ENCODE measurements around the gene FBN1.

Gene FBN1

DNA sequence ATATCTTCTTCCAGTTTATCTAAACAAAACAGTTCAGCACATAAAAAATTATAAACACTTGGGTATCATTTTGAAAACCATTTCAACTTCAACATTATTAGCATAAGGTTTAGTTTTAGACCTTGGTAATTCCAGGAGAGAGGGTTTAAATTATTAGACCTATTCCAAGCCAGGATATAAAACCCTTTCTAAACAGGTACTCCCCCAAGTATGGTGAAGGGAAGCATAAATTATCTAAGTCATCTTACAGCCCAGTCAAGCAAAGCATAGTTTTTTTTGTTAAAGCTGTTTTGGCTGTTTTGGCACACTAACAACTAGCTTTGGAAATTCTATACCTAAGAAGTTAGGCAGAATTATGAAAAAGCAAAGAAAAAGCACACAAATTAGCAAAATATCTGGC is 87.3 kb downstream of the FBN1 start (continued):
- TF ChIP-seq PPARA (CRISPR knock-in tag; IDR thresholded peaks at IDR 0.05; ENCODE audit: borderline replicate concordance) (no peak), SNAI2 (CRISPR knock-in tag; IDR thresholded peaks at IDR 0.05) (no peak)

DNA sequence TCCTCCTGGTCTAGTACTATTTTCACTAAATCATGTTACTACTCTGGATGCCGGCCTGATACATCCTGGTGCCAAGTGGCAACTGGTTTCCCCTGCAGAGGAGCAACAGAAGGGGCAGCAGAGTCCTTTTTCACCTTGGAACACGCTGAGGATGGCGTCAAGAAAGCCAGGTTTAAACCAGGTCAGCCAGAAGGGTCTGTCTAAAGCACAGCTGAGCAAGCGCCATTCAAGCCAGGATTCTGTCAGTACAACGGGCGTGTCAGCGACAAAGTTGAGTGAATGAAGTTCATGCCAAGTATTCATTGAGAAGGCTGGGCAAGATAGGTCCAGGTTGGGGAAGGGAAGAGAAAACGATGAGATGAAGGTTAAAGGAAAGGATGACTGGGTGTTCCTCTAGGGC is 88.2 kb downstream of the FBN1 start:
- no peak for TF ChIP-seq ZNF565 (CRISPR knock-in tag; conservative IDR thresholded peaks at IDR 0.05; ENCODE audit: low read depth)
- TF ChIP-seq, protein P1, sequence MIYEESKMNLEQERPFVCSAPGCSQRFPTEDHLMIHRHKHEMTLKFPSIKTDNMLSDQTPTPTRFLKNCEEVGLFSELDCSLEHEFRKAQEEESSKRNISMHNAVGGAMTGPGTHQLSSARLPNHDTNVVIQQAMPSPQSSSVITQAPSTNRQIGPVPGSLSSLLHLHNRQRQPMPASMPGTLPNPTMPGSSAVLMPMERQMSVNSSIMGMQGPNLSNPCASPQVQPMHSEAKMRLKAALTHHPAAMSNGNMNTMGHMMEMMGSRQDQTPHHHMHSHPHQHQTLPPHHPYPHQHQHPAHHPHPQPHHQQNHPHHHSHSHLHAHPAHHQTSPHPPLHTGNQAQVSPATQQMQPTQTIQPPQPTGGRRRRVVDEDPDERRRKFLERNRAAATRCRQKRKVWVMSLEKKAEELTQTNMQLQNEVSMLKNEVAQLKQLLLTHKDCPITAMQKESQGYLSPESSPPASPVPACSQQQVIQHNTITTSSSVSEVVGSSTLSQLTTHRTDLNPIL (CRISPR knock-in tag; IDR thresholded peaks at IDR 0.05; ENCODE audit: low read depth): no peak
- TF ChIP-seq, protein P2, sequence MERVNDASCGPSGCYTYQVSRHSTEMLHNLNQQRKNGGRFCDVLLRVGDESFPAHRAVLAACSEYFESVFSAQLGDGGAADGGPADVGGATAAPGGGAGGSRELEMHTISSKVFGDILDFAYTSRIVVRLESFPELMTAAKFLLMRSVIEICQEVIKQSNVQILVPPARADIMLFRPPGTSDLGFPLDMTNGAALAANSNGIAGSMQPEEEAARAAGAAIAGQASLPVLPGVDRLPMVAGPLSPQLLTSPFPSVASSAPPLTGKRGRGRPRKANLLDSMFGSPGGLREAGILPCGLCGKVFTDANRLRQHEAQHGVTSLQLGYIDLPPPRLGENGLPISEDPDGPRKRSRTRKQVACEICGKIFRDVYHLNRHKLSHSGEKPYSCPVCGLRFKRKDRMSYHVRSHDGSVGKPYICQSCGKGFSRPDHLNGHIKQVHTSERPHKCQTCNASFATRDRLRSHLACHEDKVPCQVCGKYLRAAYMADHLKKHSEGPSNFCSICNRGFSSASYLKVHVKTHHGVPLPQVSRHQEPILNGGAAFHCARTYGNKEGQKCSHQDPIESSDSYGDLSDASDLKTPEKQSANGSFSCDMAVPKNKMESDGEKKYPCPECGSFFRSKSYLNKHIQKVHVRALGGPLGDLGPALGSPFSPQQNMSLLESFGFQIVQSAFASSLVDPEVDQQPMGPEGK (CRISPR knock-in tag; IDR thresholded peaks at IDR 0.05; ENCODE audit: borderline replicate concordance): no peak
- ATAC-seq: no peak

DNA sequence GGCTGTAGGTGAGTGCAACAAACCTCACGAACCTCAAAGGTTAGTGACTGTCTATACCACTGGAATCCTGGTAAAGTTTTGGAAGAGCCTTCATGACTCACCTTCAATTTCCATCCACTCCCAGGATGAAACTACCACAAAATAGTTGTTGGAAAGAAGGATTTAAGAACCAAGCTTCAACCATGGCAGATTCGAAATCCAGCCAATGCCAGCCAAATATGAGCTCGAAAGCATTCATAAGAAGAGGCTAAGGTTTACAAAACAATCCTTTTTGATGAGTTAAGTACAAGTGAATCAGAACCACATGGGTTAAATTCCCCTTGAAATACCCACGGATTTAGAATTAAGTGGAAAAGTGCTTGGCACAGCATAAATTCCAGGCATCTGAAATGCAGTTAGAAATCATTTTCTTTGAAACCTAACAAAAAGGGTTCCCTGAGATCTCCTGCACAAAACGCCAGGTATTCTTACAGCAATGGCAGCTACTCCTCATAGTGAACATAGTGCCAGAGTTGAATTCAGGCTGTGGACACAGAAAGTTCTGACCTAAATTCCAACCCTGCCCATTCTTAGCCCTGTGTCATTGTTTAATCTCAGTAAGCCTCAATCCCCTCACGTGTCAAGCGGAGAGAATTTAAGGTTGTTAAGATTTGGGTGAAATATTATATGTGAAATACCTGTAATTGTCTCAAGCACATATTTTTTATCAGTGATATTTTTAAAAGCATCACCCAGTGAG is 89.2 kb downstream of the FBN1 start:
- TF ChIP-seq OSR1 (CRISPR knock-in tag; IDR thresholded peaks at IDR 0.05): no peak
- TF ChIP-seq, protein P3, sequence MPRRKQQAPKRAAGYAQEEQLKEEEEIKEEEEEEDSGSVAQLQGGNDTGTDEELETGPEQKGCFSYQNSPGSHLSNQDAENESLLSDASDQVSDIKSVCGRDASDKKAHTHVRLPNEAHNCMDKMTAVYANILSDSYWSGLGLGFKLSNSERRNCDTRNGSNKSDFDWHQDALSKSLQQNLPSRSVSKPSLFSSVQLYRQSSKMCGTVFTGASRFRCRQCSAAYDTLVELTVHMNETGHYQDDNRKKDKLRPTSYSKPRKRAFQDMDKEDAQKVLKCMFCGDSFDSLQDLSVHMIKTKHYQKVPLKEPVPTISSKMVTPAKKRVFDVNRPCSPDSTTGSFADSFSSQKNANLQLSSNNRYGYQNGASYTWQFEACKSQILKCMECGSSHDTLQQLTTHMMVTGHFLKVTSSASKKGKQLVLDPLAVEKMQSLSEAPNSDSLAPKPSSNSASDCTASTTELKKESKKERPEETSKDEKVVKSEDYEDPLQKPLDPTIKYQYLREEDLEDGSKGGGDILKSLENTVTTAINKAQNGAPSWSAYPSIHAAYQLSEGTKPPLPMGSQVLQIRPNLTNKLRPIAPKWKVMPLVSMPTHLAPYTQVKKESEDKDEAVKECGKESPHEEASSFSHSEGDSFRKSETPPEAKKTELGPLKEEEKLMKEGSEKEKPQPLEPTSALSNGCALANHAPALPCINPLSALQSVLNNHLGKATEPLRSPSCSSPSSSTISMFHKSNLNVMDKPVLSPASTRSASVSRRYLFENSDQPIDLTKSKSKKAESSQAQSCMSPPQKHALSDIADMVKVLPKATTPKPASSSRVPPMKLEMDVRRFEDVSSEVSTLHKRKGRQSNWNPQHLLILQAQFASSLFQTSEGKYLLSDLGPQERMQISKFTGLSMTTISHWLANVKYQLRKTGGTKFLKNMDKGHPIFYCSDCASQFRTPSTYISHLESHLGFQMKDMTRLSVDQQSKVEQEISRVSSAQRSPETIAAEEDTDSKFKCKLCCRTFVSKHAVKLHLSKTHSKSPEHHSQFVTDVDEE (CRISPR knock-in tag; IDR thresholded peaks at IDR 0.05): no peak
- no peak for TF ChIP-seq ARNTL (CRISPR knock-in tag; IDR thresholded peaks at IDR 0.05; ENCODE audit: borderline replicate concordance, low read depth)
- no peak for TF ChIP-seq ESRRG (CRISPR knock-in tag; IDR thresholded peaks at IDR 0.05)
- no peak for TF ChIP-seq GLIS3 (CRISPR knock-in tag; IDR thresholded peaks at IDR 0.05)
- TF ChIP-seq TOX (CRISPR knock-in tag; IDR thresholded peaks at IDR 0.05; ENCODE audit: borderline replicate concordance): no peak
- no peak for TF ChIP-seq ZFP3 (CRISPR knock-in tag; IDR thresholded peaks at IDR 0.05)
- TF ChIP-seq ZNF565 (CRISPR knock-in tag; conservative IDR thresholded peaks at IDR 0.05; ENCODE audit: low read depth): no peak
- TF ChIP-seq CSDC2 (CRISPR knock-in tag; IDR thresholded peaks at IDR 0.05): no peak
- no peak for TF ChIP-seq SNAI2 (CRISPR knock-in tag; IDR thresholded peaks at IDR 0.05)
- TF ChIP-seq BACH2 (CRISPR knock-in tag; IDR thresholded peaks at IDR 0.05; ENCODE audit: borderline replicate concordance): no peak
- no peak for ATAC-seq

DNA sequence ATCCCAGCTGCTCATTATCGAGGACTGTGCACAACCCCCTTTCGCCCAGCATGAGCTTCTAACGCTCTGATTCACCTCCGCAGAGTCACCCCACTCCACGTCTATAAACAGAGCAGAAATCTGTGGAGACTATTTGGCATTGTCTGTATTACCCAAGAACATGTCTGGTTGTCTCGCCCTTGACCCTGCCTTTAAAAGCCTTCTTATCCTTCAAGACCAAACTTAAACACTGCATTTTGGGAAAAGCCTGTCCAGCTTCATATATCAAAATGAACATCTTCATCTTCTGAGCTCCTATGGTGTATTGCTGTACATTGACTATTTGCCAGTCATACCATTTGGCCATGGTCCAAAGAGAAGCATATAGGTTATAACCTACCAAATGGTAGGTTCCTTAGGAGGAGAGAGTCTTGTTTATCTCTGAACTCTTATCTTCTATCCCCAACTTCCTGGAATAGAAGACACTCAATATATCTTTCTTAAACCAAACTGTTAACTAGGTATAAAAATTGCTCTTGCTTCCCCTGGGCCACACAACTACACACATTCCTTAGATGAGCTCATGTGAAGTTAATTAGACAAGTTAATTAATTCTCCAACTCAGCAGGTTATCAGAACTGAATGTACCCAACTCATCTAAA is 90.1 kb downstream of the FBN1 start:
- TF ChIP-seq ZNF8 (CRISPR knock-in tag; IDR thresholded peaks at IDR 0.05): no peak
- no peak for TF ChIP-seq ZNF70 (CRISPR knock-in tag; IDR thresholded peaks at IDR 0.05)
- TF ChIP-seq, protein P2 (CRISPR knock-in tag; IDR thresholded peaks at IDR 0.05; ENCODE audit: borderline replicate concordance): no peak
- ATAC-seq: no peak

DNA sequence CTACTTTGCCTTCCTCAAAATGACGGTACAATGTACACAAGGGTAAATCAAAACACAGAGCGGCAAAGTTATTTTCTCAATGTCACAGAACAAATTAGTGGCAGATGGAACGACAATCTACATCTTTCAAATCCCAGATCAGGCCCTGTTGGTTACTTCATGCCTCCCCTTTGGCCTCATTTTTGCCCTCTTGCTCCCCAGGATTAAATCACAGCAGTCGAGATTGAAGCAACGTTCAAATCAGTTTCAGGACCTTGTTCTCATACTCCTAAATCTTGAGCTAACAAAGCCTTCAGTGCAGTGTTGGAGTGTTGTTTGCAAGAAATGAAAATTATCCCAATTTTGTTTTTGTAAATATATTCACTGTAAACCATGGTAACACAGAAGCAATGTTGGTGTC is 91.4 kb downstream of the FBN1 start:
- ATAC-seq: no peak
- TF ChIP-seq, protein P4, sequence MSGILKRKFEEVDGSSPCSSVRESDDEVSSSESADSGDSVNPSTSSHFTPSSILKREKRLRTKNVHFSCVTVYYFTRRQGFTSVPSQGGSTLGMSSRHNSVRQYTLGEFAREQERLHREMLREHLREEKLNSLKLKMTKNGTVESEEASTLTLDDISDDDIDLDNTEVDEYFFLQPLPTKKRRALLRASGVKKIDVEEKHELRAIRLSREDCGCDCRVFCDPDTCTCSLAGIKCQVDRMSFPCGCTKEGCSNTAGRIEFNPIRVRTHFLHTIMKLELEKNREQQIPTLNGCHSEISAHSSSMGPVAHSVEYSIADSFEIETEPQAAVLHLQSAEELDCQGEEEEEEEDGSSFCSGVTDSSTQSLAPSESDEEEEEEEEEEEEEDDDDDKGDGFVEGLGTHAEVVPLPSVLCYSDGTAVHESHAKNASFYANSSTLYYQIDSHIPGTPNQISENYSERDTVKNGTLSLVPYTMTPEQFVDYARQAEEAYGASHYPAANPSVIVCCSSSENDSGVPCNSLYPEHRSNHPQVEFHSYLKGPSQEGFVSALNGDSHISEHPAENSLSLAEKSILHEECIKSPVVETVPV (CRISPR knock-in tag; IDR thresholded peaks at IDR 0.05): no peak
- TF ChIP-seq ARNTL (CRISPR knock-in tag; IDR thresholded peaks at IDR 0.05; ENCODE audit: borderline replicate concordance, low read depth): no peak
- TF ChIP-seq SNAI2 (CRISPR knock-in tag; IDR thresholded peaks at IDR 0.05): no peak
- no peak for TF ChIP-seq ESRRG (CRISPR knock-in tag; IDR thresholded peaks at IDR 0.05)
- TF ChIP-seq, protein P2 (CRISPR knock-in tag; IDR thresholded peaks at IDR 0.05; ENCODE audit: borderline replicate concordance): no peak
- TF ChIP-seq ZNF565 (CRISPR knock-in tag; conservative IDR thresholded peaks at IDR 0.05; ENCODE audit: low read depth): no peak
- no peak for TF ChIP-seq GLIS3 (CRISPR knock-in tag; IDR thresholded peaks at IDR 0.05)
- TF ChIP-seq ISL1 (CRISPR knock-in tag; IDR thresholded peaks at IDR 0.05): no peak
- no peak for TF ChIP-seq TOX (CRISPR knock-in tag; IDR thresholded peaks at IDR 0.05; ENCODE audit: borderline replicate concordance)
- TF ChIP-seq BACH2 (CRISPR knock-in tag; IDR thresholded peaks at IDR 0.05; ENCODE audit: borderline replicate concordance): no peak
- TF ChIP-seq CSDC2 (CRISPR knock-in tag; IDR thresholded peaks at IDR 0.05): no peak
